NOMO-1 treated with dmso at 0.1 percent for 144 hours (cell line): ENCODE data around the gene CATSPER1.
A peak's percentile ranks its signal among the peaks of the same experiment; 100 is the strongest.

ENCODE experiments used
- DNase-seq: peaks from one replicate; lab custom pipeline; 2025; ENCODE audit not compliant: unreplicated experiment; lab: John Stamatoyannopoulos, UW

The CATSPER1 gene

DNA sequence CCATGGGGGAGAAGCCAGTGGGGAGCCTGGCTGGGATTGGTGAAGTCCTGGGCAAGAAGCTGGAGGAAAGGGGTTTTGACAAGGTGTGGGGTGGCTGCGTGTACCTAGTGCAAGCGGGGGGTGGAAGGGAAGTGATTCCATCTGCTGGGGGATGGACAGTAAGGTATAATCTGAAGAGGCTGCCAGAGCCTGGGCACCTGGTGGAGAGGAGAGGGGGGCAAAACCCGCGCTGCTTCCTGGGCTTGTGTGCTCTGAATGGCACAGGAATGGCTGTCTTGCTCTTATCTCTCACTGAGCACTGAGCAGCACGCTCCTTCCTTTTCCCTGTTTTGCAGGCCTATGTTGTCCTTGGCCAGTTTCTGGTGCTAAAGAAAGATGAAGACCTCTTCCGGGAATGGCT, 23.0 kb downstream of the CATSPER1 start:
- no peak for DNase-seq

DNA sequence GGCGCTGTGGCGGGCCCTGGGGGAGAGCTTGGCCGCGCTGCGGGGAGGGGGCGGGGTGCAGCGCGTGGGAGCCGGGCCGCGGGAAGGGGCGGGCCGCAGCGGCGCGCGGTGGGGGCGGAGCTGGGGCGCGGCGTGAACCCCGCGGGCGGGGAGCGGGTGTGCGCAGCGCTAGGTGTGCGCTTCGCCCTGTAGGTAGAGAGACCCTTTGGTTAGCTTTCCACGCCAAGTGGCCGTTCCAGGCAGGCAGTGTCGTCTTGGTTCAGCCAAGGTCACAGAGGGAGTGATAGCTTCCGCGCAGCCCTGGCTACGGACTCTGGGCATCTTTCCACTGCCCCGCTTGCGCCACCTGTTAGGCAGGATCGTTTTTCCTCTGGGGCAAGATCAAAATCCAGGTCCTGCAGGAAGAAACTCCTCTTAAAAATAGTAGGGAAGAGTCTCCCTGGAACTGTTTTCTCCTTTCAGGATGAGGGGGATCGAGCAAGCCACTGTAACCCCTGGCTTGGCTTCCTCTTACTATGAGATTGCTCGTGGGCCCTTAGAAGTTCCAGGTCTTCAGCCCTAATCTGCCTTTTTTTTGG, 23.5 kb downstream of the CATSPER1 start:
- no peak for DNase-seq

DNA sequence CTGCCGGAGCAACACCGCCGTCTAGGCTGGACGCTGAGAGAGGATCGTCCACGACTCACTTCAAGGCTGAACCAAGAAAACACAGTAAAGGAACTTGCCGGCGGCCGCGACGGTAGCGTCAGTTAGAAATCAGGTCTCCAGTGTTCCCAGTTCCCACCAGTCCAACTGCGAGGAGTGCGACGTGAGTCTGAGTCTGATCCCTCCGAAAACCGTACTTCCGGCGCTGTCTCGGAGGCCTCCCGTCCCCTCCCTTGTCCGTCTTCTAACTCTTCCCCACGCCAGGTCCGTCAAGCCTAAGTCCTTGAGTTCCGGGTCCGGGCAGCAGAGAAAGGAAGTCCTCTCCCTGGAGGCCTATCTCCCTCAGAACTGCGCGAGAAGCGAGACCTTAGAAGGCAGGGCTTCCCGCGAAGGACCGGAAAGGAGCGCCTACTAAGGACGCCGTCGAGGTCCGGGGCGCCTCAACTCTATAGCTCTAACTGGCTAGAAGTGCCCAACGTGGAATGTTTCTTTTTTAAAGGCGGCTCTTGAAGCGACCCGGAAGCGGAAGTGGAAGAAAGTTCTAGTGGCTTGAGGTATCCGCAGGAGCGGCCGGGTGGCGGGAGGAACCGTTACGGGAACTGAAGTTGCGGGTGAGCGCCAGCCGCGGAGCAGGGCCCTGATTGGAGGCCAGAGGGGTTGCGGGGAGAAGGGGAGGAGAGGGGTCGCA, 24.2 kb downstream of the CATSPER1 start, which contains the start of the genes BANF1 and EIF1AD:
Gene BANF1 (plus strand): TSS at position 562 of the 706 bp plus-strand sequence. CDS start 748 bp downstream, outside the sequence.
Gene EIF1AD (minus strand): TSS at position 216 of the 706 bp plus-strand sequence. CDS start 1,768 bp downstream, outside the sequence.
- peak; percentile 99 for DNase-seq

DNA sequence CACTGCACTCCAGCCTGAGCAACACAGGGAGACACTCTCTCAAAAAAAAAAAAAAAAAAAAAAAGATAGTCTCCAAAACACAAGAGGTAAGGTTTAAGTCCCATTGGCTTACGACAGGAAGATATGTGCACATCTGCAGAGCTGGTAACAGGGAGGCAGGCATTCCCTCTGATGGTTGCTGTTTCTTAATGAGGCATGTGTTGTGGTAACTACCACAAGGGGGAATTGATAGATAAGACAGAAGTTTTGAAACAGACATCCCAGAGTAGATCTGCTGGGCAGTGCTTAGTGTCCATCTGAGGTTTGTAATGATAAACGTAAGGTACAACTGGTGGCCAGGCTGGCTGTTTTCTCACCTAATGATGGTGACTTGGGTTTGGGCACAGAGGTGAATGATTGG, 29.0 kb downstream of the CATSPER1 start:
- DNase-seq = no peak

DNA sequence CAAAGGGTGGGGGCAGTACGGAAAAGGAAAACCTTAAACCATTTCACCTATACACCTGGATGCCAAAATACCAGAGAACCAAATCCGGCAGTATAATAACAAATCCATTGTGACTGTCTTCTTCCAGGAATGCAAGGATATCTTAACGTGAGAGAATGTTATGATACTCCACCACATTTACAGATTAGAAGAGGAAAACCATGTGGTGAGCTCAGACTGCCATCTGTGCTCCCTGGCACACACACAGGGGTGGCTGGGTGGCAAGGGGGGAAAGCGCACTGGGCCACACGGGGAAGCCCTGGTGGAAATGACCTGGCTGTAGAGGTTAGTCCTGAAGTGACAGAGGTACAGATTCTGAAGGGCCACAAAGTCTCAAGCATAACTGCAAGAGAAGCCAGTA, 34.2 kb downstream of the CATSPER1 start:
- DNase-seq = no peak

DNA sequence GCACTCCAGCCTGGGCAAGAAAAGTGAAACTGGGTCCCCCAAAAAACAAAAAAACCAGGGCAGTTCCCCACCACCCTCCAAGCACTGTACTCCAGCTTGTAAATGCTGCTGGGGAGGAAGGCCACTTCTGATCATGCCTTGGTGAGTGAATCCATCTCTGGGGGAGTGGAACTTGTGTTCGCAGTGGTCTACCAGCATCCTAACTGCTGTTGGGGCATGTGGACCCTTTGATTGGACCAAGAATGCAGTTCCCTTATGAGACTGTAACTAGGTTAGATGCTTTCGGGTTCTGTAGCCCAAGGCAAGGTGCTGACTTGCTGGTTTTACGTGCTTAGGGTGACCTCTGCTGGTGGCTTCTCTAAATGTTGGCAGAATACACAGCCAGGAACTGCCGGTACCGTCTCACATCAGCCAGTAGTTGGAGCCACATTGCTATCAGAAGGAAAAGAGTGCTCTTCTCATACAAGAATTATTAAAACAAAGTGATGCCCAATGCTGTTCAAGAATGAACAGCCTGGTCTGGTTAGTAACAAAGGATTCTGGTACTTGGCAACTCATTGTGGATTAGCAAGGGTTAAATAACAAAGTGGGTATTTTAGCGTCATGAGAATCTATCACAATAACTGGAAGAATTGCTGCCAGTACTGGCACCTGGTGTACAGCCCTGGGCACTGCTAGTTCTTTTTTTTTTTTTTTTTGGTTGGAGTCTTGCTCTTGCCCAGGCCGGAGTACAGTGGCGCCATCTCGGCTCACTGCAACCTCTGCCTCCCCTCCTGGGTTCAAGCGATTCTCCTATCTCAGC, 37.3 kb downstream of the CATSPER1 start:
- DNase-seq = peak; percentile 86

DNA sequence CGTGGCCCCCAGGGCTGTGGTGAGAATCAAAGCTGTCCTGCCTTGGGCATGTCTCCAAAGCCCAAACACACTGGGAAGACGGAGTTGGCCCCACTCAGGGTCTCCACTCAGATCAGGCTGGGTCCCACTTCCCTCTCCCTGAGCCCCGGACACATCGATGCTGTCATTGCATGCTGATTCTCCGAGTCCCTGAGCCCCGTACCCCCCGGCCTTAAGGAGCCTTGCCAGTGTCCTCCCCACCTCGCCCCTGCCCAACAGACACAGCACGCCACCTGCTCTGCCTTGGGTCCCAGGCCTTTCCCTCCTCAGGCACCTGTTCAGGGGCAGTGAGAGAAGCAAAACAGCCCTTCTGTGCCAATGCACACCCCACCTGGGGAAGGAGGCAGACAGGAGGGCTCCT, 38.9 kb downstream of the CATSPER1 start:
- no peak for DNase-seq

DNA sequence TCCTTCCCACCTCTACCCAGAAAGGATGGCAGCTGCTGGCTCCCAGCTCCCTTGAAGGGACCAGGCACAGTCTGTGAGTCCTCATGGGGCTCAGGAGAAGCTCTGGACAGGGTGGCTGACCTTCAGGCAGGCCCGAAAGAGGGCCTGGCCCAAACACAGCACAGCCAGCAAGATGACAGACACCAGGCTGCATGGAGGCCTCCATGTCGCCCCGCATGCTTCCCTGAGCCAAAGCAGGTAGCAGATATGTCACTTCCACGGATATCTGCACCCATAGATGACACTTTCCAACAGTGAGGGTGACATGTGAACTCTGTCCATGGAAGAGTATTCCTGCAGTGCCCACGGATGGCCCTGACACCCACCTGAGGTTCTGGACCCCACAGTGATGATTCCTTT, 42.7 kb downstream of the CATSPER1 start:
- no peak for DNase-seq

DNA sequence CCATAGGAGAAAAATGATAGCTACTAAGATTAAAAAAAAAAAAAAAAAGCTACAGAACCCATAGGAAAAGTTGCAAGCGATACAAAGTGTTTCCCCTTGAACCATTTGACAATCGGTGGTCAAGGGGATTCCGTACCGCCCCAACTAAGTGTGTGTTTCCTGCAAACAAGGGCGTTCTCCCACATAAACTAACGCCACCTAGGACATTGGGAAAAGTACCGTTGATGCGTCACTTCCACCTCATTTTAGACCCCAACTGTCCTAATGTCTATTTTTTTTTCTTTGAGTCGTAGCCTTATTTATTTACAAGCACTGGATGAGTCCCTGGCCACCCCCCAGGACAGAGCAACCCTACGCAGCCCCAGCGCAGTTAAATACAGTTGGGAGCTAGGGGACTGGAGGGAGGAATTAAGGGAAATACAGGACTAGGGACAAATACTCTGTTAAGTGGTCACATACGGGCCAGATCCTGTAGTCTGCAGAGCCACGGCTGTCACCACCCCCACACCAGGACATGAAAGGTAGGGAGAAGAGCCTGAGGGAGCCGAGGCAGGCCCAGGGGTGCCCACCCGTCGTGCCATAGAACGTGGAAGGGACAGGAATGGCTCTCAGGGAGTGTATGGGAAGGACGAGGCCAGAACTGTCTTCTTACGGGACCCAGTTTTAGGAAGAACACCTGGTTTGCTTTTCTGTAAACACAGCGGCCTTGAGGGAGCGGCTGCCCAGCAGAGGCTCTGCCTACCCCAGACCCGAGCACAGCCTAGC, 43.3 kb downstream of the CATSPER1 start:
- no peak for DNase-seq

DNA sequence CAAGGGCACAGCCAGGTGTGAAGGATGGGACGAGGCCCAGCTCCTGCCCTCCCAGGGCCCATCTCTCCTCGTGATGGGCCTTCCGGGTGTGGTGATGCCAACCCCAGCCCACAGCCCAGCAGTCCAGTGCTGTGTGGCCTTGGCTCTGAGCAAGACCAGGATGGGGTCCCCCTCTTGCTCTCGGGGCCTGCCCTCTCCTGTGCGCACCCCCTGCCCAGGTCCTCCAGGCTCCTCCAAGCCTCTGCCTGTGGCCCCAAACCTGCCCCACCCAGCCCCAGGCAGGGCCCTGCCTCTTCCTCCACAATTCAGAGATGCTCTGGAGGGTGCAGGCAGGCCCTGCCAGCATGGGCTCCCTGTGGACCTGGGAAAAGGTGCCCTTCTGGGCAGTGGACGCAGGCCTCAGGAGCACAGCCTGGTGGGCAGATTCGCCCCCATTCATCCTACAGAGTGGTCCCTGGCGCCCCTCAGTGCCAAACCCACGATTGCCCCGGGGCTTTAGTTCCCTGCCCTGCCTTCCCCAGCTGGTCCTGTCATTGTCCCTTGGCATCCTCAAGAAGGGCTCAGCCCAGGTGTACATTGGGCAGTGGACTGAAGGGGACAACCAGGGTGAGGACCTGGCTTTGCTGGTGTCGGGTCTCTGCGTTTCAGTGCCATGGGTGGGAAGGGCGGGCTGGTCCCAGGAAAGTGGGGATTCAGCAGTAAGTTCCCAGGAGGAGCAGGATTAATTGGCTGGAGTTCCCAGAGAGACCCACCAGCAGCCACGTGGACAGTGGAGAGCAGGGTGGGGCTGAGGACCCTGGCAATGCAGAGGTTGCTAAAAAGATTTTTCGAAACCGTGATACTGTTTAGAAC, 44.1 kb downstream of the CATSPER1 start:
- DNase-seq = no peak

DNA sequence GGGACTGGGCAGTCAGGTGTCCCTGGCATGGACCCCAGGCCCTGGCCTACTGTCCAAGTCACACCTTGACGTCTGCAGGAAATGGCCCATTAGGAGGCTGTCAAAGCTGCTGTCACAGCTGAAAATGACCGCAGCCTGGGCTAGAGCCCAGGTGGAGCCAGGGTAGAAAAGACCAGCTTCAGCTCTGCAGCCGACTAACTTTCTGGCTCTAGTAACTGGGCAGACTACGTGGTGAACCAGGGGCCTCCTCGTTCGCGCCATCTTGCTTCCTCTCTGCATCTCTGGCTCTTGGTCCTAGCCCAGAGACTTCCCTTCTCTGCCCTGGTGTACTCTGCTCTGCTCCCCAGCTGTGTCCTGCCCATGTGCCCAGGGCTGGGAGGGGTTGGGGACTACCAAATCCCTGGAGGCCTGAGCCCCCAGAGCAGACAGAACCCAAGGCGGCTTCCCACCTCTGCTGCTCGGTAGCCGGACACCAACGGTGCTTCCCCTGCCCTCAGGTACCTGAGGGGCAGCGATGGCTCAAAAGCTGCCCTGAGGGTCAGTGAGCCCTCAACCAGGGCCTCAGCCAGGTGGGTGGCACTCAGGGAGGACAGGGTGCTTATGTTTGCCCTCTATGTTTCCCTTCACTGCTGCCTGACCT, 45.1 kb downstream of the CATSPER1 start:
- no peak for DNase-seq

DNA sequence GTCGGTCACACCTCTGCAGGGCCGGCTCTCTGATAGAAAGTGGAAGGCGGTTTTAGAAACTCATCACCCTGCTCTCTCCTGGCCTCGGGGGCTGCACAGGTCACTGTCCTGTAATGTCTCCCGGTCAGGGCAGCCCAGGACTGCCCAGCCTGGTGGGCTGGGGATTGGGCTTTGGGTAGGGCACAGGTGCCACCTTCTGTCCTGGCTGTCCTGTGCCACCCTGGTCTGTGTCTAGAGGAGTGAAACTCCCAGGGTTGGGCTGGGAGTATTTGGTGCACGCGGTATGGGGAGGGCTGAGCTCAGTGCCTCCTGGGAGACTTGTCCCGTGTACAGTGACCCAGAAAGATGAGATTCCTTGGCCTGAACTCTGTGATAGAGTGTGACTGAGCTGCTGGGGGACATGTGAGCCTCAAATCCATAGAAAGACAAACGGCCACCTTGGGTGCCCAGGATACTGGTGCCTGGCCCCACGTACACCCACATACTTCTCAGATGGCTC, 47.0 kb downstream of the CATSPER1 start:
- no peak for DNase-seq

DNA sequence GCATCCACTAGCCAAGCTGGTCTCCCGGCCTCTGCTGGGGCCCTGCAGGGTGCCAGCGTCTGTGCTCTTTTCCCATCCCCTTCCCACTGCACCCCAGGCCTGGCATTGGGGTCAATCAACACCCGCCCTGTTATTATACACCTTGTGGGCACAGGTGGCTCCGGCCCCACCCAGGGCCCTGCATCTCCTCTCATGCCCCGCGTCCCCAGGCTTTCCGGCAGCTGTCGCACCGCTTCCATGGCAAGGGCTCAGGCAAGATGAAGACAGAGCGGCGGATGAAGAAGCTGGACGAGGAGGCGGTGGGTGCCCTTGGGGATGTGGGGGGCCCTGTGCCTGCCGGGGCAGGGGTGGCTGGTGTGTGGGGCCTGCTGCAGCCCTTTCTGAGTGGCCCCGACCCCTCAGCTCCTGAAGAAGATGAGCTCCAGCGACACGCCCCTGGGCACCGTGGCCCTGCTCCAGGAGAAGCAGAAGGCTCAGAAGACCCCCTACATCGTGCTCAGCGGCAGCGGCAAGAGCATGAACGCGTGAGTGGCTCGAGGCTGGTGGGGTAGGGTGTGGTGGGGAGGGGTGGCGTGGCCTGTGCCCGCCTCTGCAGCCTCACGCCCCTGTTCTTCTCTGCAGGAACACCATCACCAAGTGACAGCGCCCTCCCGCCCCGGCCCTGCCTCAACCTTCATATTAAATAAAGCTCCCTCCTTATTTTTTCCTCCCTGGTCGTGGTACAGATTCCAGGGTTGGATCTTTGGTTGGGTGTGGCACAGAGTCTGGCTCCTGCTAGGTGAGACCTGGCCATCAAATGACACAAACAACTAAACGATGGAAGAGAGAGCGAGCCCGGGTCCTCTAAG, 47.7 kb downstream of the CATSPER1 start:
- DNase-seq = no peak

DNA sequence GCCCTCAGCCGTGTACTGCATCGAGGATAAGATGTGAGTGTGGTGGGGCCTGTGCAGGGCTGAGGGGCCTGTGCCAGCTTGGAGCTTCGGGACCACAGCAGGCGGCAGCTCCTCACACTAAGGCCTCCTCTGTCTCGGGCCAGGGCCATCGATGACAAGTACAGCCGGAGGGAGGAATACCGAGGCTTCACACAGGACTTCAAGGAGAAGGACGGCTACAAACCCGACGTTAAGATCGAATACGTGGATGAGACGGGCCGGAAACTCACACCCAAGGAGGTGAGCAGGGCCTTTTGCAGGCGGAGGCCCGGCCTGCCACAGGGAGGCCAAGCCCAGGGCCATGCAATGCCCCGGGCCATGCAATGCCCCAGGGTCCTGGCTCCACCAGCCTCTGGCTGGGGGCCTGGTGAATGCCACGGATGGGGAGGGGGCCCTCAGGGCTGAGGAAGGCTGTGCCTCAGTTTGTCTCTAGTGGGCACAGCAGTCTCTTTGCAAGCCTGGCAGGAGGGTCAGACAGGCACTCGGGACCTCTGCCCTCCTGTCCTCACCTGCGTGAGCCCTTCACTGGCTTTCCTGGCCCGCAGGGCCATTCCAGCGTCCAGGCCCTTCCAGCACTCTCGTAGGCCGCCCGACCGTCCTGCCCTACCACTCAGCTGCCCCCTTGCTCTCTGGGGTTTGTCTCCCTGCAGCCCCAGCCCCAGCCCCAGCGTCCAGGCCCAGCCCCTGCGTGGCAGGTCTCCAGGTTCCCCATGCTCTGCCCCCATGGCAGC, 48.5 kb downstream of the CATSPER1 start:
- DNase-seq = no peak

DNA sequence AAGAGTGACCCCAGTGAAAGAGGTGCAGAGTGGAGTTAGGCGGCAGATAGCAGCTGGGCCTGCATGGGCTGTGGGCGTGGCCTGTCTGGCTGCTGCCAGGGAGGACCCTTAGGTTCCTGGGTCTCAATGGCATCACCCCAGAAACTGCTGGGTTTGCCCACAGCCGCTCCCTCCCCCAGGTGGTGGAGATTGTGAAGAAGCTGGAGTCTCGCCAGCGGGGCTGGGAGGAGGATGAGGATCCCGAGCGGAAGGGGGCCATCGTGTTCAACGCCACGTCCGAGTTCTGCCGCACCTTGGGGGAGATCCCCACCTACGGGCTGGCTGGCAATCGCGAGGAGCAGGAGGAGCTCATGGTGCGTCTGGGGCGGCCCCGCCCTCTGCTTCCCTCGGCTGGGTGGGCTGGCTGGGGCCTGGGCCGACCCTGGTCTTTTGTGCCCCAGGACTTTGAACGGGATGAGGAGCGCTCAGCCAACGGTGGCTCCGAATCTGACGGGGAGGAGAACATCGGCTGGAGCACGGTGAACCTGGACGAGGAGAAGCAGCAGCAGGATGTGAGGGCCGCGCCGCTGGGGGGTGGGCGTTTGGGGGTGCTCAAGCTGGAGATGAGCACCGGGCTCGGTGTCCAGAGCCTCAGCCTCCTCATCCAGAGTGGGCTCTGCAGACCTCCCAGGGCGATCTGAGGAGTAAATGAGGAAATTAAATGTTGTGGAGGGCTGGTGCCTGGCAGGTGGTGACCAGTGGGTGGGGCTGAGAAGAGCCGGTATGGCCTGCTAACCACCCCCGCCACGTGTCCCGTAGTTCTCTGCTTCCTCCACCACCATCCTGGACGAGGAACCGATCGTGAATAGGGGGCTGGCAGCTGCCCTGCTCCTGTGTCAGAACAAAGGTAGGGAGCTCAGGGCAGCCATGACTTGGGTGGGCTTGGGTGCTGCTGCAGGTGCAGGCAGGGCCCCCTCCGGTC, 49.8 kb downstream of the CATSPER1 start:
- no peak for DNase-seq

DNA sequence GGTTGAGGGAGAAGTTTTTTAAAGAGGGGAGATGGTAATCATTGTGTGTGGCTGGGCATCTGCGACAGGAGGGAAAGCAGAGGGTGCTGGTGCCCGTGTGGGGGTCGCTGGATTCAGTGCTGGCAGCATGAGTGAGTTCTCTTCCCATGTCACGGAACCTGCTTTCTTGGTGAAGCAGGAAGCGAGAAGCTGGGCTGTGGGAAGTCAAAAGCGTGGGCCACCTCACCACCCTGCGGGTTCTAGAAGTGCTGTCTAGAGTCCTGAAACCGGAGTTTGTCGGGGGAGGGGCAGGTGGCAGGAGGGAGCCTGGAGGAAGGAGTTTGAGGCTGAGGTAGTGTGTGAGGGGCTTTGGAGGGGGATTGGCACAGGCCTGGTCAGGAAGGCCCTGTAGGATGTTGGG, 50.5 kb downstream of the CATSPER1 start:
- DNase-seq = no peak
